NCI-H1930 (cell line): ENCODE results near the gene GNB1.
"Not testable (repeated sequence)": the region's sequence is repeated elsewhere in the genome, so short reads cannot be mapped to it uniquely, and the experiment has no call there.

Experiments
- DNase-seq, 2 experiments: peaks; one replicate each; lab custom pipeline; 2025; lab: John Stamatoyannopoulos, UW

Gene GNB1

GRCh38 chr1:1859970-1860697, 30.8 kb downstream of the GNB1 start:
- not testable (repeated sequence) for DNase-seq

- no peak for DNase-seq
Observed at GRCh38 chr1:1858382-1859086, 32.4 kb downstream of the GNB1 start.

GRCh38 chr1:1857096-1857703, 33.7 kb downstream of the GNB1 start:
- DNase-seq: no peak

- DNase-seq: not testable (repeated sequence)
Observed at GRCh38 chr1:1856161-1856560, 34.7 kb downstream of the GNB1 start.

- DNase-seq: no peak
Observed at GRCh38 chr1:1853593-1854257, 37.2 kb downstream of the GNB1 start.

- DNase-seq: no peak
Observed at GRCh38 chr1:1852619-1853414, 38.1 kb downstream of the GNB1 start.

- no peak for DNase-seq
Observed at GRCh38 chr1:1847890-1848289, 43.0 kb downstream of the GNB1 start.

GRCh38 chr1:1847061-1847850, 43.6 kb downstream of the GNB1 start:
- DNase-seq: no peak

GRCh38 chr1:1846386-1846918, 44.4 kb downstream of the GNB1 start:
- DNase-seq: no peak

GRCh38 chr1:1842360-1843146, 48.3 kb downstream of the GNB1 start:
- no peak for DNase-seq

- DNase-seq: no peak
Observed at GRCh38 chr1:1841575-1841995, 49.3 kb downstream of the GNB1 start.

- DNase-seq: no peak
Observed at GRCh38 chr1:1839311-1839965, 51.4 kb downstream of the GNB1 start.

- DNase-seq: no peak
Observed at GRCh38 chr1:1836119-1836518, 54.8 kb downstream of the GNB1 start.

GRCh38 chr1:1835546-1835945, 55.3 kb downstream of the GNB1 start:
- DNase-seq: no peak

GRCh38 chr1:1833916-1834325, 57.0 kb downstream of the GNB1 start:
- no peak for DNase-seq

- no peak for DNase-seq
Observed at GRCh38 chr1:1833456-1833855, 57.4 kb downstream of the GNB1 start.

- DNase-seq: no peak
Observed at GRCh38 chr1:1832820-1833219, 58.1 kb downstream of the GNB1 start.

GRCh38 chr1:1832166-1832565, 58.7 kb downstream of the GNB1 start:
- DNase-seq: no peak
